DND-41 (cell line): Measurements from ENCODE around the gene KLHL20.

ENCODE experiments used
- CTCF ChIP-seq: IDR thresholded peaks from 2 replicates; pipeline ENCODE4 v1.5.1; 2012; ENCODE audit warnings: borderline replicate concordance, low read length, moderate library complexity, mild to moderate bottlenecking; ENCODE audit not compliant: poor library complexity, severe bottlenecking; ENCODE audit errors: extremely low read depth
- EZH2 ChIP-seq: IDR thresholded peaks from 3 replicates; pipeline ENCODE4 v1.6.1; 2012; ENCODE audit warnings: borderline replicate concordance, low read depth, mild to moderate bottlenecking, moderate library complexity, low read length, inconsistent platforms; ENCODE audit not compliant: severe bottlenecking

- TF ChIP-seq CTCF = no peak
- TF ChIP-seq EZH2 = no peak
Observed at GRCh38 chr1:173784997-173785396, 70.2 kb downstream of the KLHL20 start.
